K562 (cell line): ENCODE results near the gene TGFBR1. TPM values are rescaled to one million over a fixed set of nuclear protein-coding genes. Genes with fewer than 3 reads are reported as not detected.

Source experiments
- ARID3A ChIP-seq: IDR thresholded peaks from 2 replicates; pipeline ENCODE4 v1.6.1; 2012; ENCODE audit warnings: low read depth, low read length, improper control_type of control experiment, borderline replicate concordance
- CAMTA2 ChIP-seq: fragments of 250-450 bp; sonication (Bioruptor Pico); conservative IDR thresholded peaks from 2 replicates; pipeline ENCODE4 v1.5.1; 2022
- DIDO1 ChIP-seq: fragments of 450-650 bp; IDR thresholded peaks from 2 replicates; pipeline ENCODE4 v1.6.1; 2016; ENCODE audit warnings: low read depth, missing biosample characterization, missing genetic modification characterization
- E2F3 ChIP-seq: fragments of 250-450 bp; sonication (Bioruptor Pico); IDR thresholded peaks from 2 replicates; pipeline ENCODE4 v1.4.0; 2020; ENCODE audit warnings: mild to moderate bottlenecking
- ETS2 ChIP-seq: IDR thresholded peaks from 2 replicates; pipeline ENCODE4 v1.6.1; 2016; ENCODE audit warnings: borderline replicate concordance, missing genetic modification characterization, mild to moderate bottlenecking, moderate library complexity, missing compliant biosample characterization; ENCODE audit not compliant: poor library complexity, severe bottlenecking
- FOXA3 ChIP-seq, 2 experiments: fragments of 450-650 bp in 1 of 2; sonication (generic) in 1 of 2; formaldehyde crosslinking; IDR thresholded peaks in 1 of 2; conservative IDR thresholded peaks in 1 of 2; 2 replicates each; pipeline versions ENCODE4 v1.4.0 to v1.8.0; 2020 to 2022; ENCODE audit warnings: mild to moderate bottlenecking in 2 of 2, missing genetic modification reagents in 1 of 2
- ID3 ChIP-seq, 2 experiments: fragments of 250-450 bp in 1 of 2; fragments of 450-650 bp in 1 of 2; sonication (Bioruptor Pico) in 1 of 2; IDR thresholded peaks; 2 replicates each; pipeline versions ENCODE4 v1.6.1 to v1.8.0; 2016 to 2021; ENCODE audit warnings: mild to moderate bottlenecking in 2 of 2, moderate library complexity in 2 of 2, missing compliant biosample characterization in 1 of 2, missing genetic modification characterization in 1 of 2
- IFI16 ChIP-seq: fragments of 250-450 bp; sonication (Bioruptor Pico); IDR thresholded peaks from 2 replicates; pipeline ENCODE4 v2.1.2; 2022; ENCODE audit warnings: mild to moderate bottlenecking, inconsistent platforms
- MEF2A ChIP-seq: IDR thresholded peaks from 2 replicates; pipeline ENCODE4 v1.6.1; 2011; ENCODE audit warnings: low read depth, mild to moderate bottlenecking, low read length, moderate library complexity; ENCODE audit not compliant: control insufficient read depth
- NFYB ChIP-seq: IDR thresholded peaks from 2 replicates; pipeline ENCODE4 v1.6.1; 2011; ENCODE audit warnings: mild to moderate bottlenecking, moderate library complexity; ENCODE audit not compliant: insufficient read length; ENCODE audit errors: extremely low read depth
- RBM14 ChIP-seq: fragments of 200-400 bp; formaldehyde crosslinking; IDR thresholded peaks from 2 replicates; pipeline ENCODE4 v1.6.1; 2018; ENCODE audit warnings: low read depth, mild to moderate bottlenecking, low read length, moderate library complexity, borderline replicate concordance; ENCODE audit not compliant: insufficient read depth
- REST ChIP-seq, 2 experiments: fragments of 450-650 bp; formaldehyde crosslinking in 1 of 2; IDR thresholded peaks; 2 replicates each; pipeline versions ENCODE4 v1.4.0 to v1.6.1; 2014 to 2020; ENCODE audit warnings: mild to moderate bottlenecking in 2 of 2, borderline replicate concordance in 1 of 2, low read depth in 1 of 2
- SAFB ChIP-seq: fragments of 200-400 bp; formaldehyde crosslinking; IDR thresholded peaks from 2 replicates; pipeline ENCODE4 v1.6.1; 2017; ENCODE audit warnings: low read depth, low read length, borderline replicate concordance
- SP1 ChIP-seq: sonication (generic); formaldehyde crosslinking; IDR thresholded peaks from 2 replicates; pipeline ENCODE4 v1.8.1; 2022; ENCODE audit warnings: mild to moderate bottlenecking, missing genetic modification reagents
- ZNF77 ChIP-seq: fragments of 250-450 bp; sonication (Bioruptor Pico); IDR thresholded peaks from 2 replicates; pipeline ENCODE4 v1.5.0; 2020
- polyA plus RNA-seq, 8 experiments: library from polyadenylated mRNA; depleted of rRNA in 4 of 8; stranded (reverse) in 5 of 8; unstranded in 3 of 8; fragments of >200 nt; fragmentation: Nextera tagmentation in 2 of 8; fragmentation: Illumina TruSeq in 1 of 8; extraction: Ambion mirVana in 2 of 8; extraction: Trizol in 1 of 8; gene quantifications; 2 replicates each; pipeline versions ENCODE4 v1.2.1 to v1.2.3, GENCODE V29; 2011 to 2014; ENCODE audit warnings: inconsistent platforms in 1 of 8, missing spikeins in 1 of 8
- total RNA-seq, 7 experiments: library from RNA; depleted of rRNA in 6 of 7; stranded (reverse); fragments of >200 nt in 6 of 7; fragmentation: Illumina TruSeq in 2 of 7; extraction: Trizol in 2 of 7; gene quantifications; 2 replicates each; pipeline versions ENCODE4 v1.2.1 to v1.2.3, GENCODE V29; 2011 to 2021; ENCODE audit warnings: low replicate concordance in 1 of 7

TGFBR1 gene
- total and polyA plus RNA-seq, 9 of the 15 experiments (the other 6 are each of a cell fraction or from before 2014, with no cell fraction given) = 15.5 to 62.4 (median 42.7) TPM

- TF ChIP-seq DIDO1 (tag) (no peak), ZNF77 (CRISPR knock-in tag) (no peak), ETS2 (tag) (no peak), SP1 (CRISPR knock-in tag) (no peak), MEF2A (no peak), E2F3 (peak; percentile 87), ID3 (CRISPR knock-in tag; IDR thresholded peaks at IDR 0.05) (no peak), ID3 (tag; IDR thresholded peaks at IDR 0.05) (peak; percentile 96), CAMTA2 (CRISPR knock-in tag) (peak; percentile 84; the same call in 1 of the 2 replicates), RBM14 (no peak), ARID3A (no peak), SAFB (no peak), REST (IDR thresholded peaks at IDR 0.05; ENCODE audit: borderline replicate concordance) (no peak), REST (CRISPR knock-in tag; IDR thresholded peaks at IDR 0.05; ENCODE audit: low read depth) (peak; percentile 72; the same call in 1 of the 2 replicates), IFI16 (CRISPR knock-in tag) (peak; percentile 72), NFYB (peak; percentile 28), FOXA3 (CRISPR knock-in tag; conservative IDR thresholded peaks at IDR 0.05 in 1 of 2, IDR thresholded peaks at IDR 0.05 in 1 of 2) (0 out of 4 replicates have a peak, but pooled peaks of 1 of the 2 experiments have one; percentile 42)
Measured at GRCh38 chr9:99073985-99074901, 30.7 kb upstream of the TGFBR1 start (continued).
